Caco-2 (cell line): Measurements from ENCODE around the gene SFXN3. TPM values are rescaled to one million over a fixed set of nuclear protein-coding genes. Genes with fewer than 3 reads are reported as not detected.

ENCODE experiments used
- BruUV-seq: library from RNA; stranded (reverse); fragments of 400-500 nt; replicated peaks from 2 replicates; lab custom pipeline; 2021; lab: Mats Ljungman, UMichigan
- CTCF ChIA-PET: fragments of 300-600 bp; sonication (Branson Sonifier 250); formaldehyde crosslinking; loops from one replicate; lab custom pipeline; 2022; ENCODE audit warnings: antibody characterized with exemption; lab: Charles Lee
- POLR2A ChIA-PET: fragments of 300-600 bp; sonication (Branson Sonifier 250); formaldehyde crosslinking; loops from one replicate; lab custom pipeline; 2022; ENCODE audit warnings: antibody characterized with exemption; lab: Charles Lee
- DNase-seq, 2 experiments: peaks; one replicate each; pipeline versions ENCODE4 v3.0.0 to v3.0.0-alpha.2; 2020 to 2022
- H3K27me3 ChIP-seq: replicated peaks from 2 replicates; pipeline ENCODE4 v1.6.0; 2011; ENCODE audit warnings: low read length; ENCODE audit not compliant: control insufficient read depth, insufficient read depth
- H3K36me3 ChIP-seq: 2 replicates; pipeline ENCODE4 v1.5.1; 2011; ENCODE audit warnings: low read length; ENCODE audit not compliant: control insufficient read depth, insufficient read depth
- H3K4me1 ChIP-seq: fragments of 250-450 bp; sonication (Bioruptor Pico); 2 replicates; pipeline ENCODE4 v1.5.1; 2020; ENCODE audit warnings: mild to moderate bottlenecking
- H3K4me3 ChIP-seq: 2 replicates; pipeline ENCODE4 v1.5.1; 2011; ENCODE audit warnings: low read depth, mild to moderate bottlenecking, control low read depth, low read length
- H3K9me3 ChIP-seq: fragments of 250-450 bp; sonication (Bioruptor Pico); 2 replicates; pipeline ENCODE4 v1.5.1; 2020; ENCODE audit warnings: mild to moderate bottlenecking, moderate library complexity
- H3K27ac Mint-ChIP-seq: one replicate; pipeline ENCODE4 v1.8.0; 2022; ENCODE audit warnings: mixed read lengths; ENCODE audit not compliant: unreplicated experiment
- H3K27me3 Mint-ChIP-seq: one replicate; pipeline ENCODE4 v1.8.0; 2022; ENCODE audit warnings: mixed read lengths; ENCODE audit not compliant: insufficient read depth, unreplicated experiment
- H3K36me3 Mint-ChIP-seq: one replicate; pipeline ENCODE4 v1.8.0; 2022; ENCODE audit warnings: mild to moderate bottlenecking, mixed read lengths; ENCODE audit not compliant: insufficient read depth, unreplicated experiment
- H3K4me1 Mint-ChIP-seq: one replicate; pipeline ENCODE4 v1.8.0; 2022; ENCODE audit warnings: low read depth, mixed read lengths; ENCODE audit not compliant: unreplicated experiment
- H3K4me3 Mint-ChIP-seq: one replicate; pipeline ENCODE4 v1.8.0; 2022; ENCODE audit warnings: mild to moderate bottlenecking, moderate library complexity, mixed read lengths; ENCODE audit not compliant: unreplicated experiment
- H3K9me3 Mint-ChIP-seq: one replicate; pipeline ENCODE4 v1.8.0; 2022; ENCODE audit warnings: mixed read lengths; ENCODE audit not compliant: unreplicated experiment
- intact Hi-C: fragments of 100-400 bp; cut with micrococcal nuclease; formaldehyde crosslinking; loops from one replicate; pipeline ENCODE4 v1.10.0; 2022; ENCODE audit not compliant: unreplicated experiment
- total RNA-seq: library from RNA; stranded (reverse); gene quantifications from 2 replicates; pipeline ENCODE4 v1.2.3, GENCODE V29; 2022
- TF ChIP-seq, protein P1 (sequence below), 2 experiments: fragments of 200-600 bp in 1 of 2; IDR thresholded peaks; 1 replicate in 1 of 2; 2 replicates in 1 of 2; pipeline versions ENCODE4 v1.5.1 to v1.8.0; 2011 to 2022; ENCODE audit warnings: antibody characterized with exemption in 1 of 2, control low read depth in 1 of 2, inconsistent platforms in 1 of 2, low read depth in 1 of 2, low read length in 1 of 2, mild to moderate bottlenecking in 1 of 2, moderate library complexity in 1 of 2; ENCODE audit not compliant: insufficient read depth in 1 of 2, severe bottlenecking in 1 of 2, unreplicated experiment in 1 of 2

The SFXN3 gene
- total RNA-seq, 1 experiment from 2014 or later: 23.4 TPM

- CTCF ChIA-PET: no interaction called here
- no peak for DNase-seq
- H3K36me3 ChIP-seq: no peaks in the 10 kb centered on the region
- TF ChIP-seq, protein P1, sequence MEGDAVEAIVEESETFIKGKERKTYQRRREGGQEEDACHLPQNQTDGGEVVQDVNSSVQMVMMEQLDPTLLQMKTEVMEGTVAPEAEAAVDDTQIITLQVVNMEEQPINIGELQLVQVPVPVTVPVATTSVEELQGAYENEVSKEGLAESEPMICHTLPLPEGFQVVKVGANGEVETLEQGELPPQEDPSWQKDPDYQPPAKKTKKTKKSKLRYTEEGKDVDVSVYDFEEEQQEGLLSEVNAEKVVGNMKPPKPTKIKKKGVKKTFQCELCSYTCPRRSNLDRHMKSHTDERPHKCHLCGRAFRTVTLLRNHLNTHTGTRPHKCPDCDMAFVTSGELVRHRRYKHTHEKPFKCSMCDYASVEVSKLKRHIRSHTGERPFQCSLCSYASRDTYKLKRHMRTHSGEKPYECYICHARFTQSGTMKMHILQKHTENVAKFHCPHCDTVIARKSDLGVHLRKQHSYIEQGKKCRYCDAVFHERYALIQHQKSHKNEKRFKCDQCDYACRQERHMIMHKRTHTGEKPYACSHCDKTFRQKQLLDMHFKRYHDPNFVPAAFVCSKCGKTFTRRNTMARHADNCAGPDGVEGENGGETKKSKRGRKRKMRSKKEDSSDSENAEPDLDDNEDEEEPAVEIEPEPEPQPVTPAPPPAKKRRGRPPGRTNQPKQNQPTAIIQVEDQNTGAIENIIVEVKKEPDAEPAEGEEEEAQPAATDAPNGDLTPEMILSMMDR (IDR thresholded peaks at IDR 0.05; ENCODE audit: insufficient read depth in 1 of 2, low read depth in 1 of 2, low read length in 1 of 2, severe bottlenecking in 1 of 2, unreplicated experiment in 1 of 2): no peak
- no peaks in the 10 kb centered on the region for H3K9me3 Mint-ChIP-seq
- H3K4me3 Mint-ChIP-seq: no peak overlapping the region
- H3K27me3 Mint-ChIP-seq: peaks cover 2% of the 10 kb centered on the region
- POLR2A ChIA-PET: no interaction called here
- H3K27me3 ChIP-seq: no peaks in the 10 kb centered on the region
- BruUV-seq: no TSS peak
- H3K4me1 Mint-ChIP-seq: peaks cover 39% of the 10 kb centered on the region
- no peak overlapping the region for H3K4me3 ChIP-seq
- H3K27ac Mint-ChIP-seq: no peak overlapping the region
- no peaks in the 10 kb centered on the region for H3K36me3 Mint-ChIP-seq
- H3K4me1 ChIP-seq: peaks cover 27% of the 10 kb centered on the region
- no peaks in the 10 kb centered on the region for H3K9me3 ChIP-seq
- intact Hi-C loops: no loop called here
Observed at GRCh38 chr10:101089520-101090299, 58.7 kb downstream of the SFXN3 start.

GRCh38 chr10:101090597-101090996 lies 59.6 kb downstream of the SFXN3 start:
- H3K36me3 Mint-ChIP-seq: no peaks in the 10 kb centered on the region
- Histone ChIP-seq H3K36me3 (no peaks in the 10 kb centered on the region), H3K4me3 (no peak overlapping the region), H3K4me1 (peaks cover 35% of the 10 kb centered on the region), H3K9me3 (no peaks in the 10 kb centered on the region), H3K27me3 (no peaks in the 10 kb centered on the region)
- no peaks in the 10 kb centered on the region for H3K9me3 Mint-ChIP-seq
- H3K4me1 Mint-ChIP-seq: peaks cover 39% of the 10 kb centered on the region
- DNase-seq: no peak
- no peak overlapping the region for H3K4me3 Mint-ChIP-seq
- H3K27ac Mint-ChIP-seq: no peak overlapping the region
- TF ChIP-seq, protein P1 (IDR thresholded peaks at IDR 0.05; ENCODE audit: insufficient read depth in 1 of 2, low read depth in 1 of 2, low read length in 1 of 2, severe bottlenecking in 1 of 2, unreplicated experiment in 1 of 2): no peak
- intact Hi-C loops: no loop called here
- no TSS peak for BruUV-seq
- peaks cover 2% of the 10 kb centered on the region for H3K27me3 Mint-ChIP-seq
- ChIA-PET CTCF (no interaction called here), POLR2A (no interaction called here)

Other genes starting within 250 kb of the SFXN3 start
- 25.2 and 28.8 TPM in 2 replicates for gene SLF2, start 118.3 kb upstream of the SFXN3 start, total RNA-seq
- 67.3 and 81.2 TPM in 2 replicates for gene SEMA4G, start 61.7 kb upstream of the SFXN3 start, total RNA-seq
- gene MRPL43, start 43.7 kb upstream of the SFXN3 start, total RNA-seq: 82.1 and 84.1 TPM in 2 replicates
- gene TWNK, start 43.7 kb upstream of the SFXN3 start, total RNA-seq: 26.2 and 29.8 TPM in 2 replicates
- 53.3 and 54.8 TPM in 2 replicates for gene LZTS2, start 31.4 kb upstream of the SFXN3 start, total RNA-seq
- 1.4 and 1.5 TPM in 2 replicates for gene PDZD7, start 105 bp upstream of the SFXN3 start, total RNA-seq
- 41.3 and 42.3 TPM in 2 replicates for gene KAZALD1, start 30.8 kb downstream of the SFXN3 start, total RNA-seq
- gene TLX1, start 100.1 kb downstream of the SFXN3 start, total RNA-seq: 1.9 and 2.3 TPM in 2 replicates
- gene LBX1, start 198.2 kb downstream of the SFXN3 start, total RNA-seq: not detected in 2 replicates